Liver (tissue), 3 donors: ENCODE data around the gene CMTM7.

Experiments
- CTCF ChIP-seq: fragments of 150-350 bp; IDR thresholded peaks from 2 replicates; pipeline ENCODE4 v1.5.1; 2017; ENCODE audit warnings: improper control_type of control experiment, low read depth, low read length; ENCODE audit not compliant: missing input control
- EGR1 ChIP-seq, 2 donors: IDR thresholded peaks; 2 replicates each; pipeline ENCODE4 v1.6.1; 2016 to 2018; ENCODE audit warnings: antibody characterized with exemption in 2 of 2, low read depth in 2 of 2
- FOXA1 ChIP-seq: IDR thresholded peaks from 2 replicates; pipeline ENCODE4 v1.6.1; 2016; ENCODE audit warnings: antibody characterized with exemption
- GABPA ChIP-seq, 2 donors: IDR thresholded peaks in 1 of 2; conservative IDR thresholded peaks in 1 of 2; 2 replicates each; pipeline ENCODE4 v1.6.1; 2016; ENCODE audit warnings: antibody characterized with exemption in 2 of 2, mild to moderate bottlenecking in 1 of 2, moderate library complexity in 1 of 2
- JUND ChIP-seq, 2 donors: IDR thresholded peaks; 2 replicates each; pipeline ENCODE4 v1.6.1; 2016; ENCODE audit warnings: antibody characterized with exemption in 2 of 2
- MAX ChIP-seq: IDR thresholded peaks from 2 replicates; pipeline ENCODE4 v1.6.1; 2016; ENCODE audit warnings: antibody characterized with exemption
- RAD21 ChIP-seq, 2 donors: IDR thresholded peaks; 2 replicates each; pipeline ENCODE4 v1.6.1; 2016; ENCODE audit warnings: antibody characterized with exemption in 2 of 2, mild to moderate bottlenecking in 2 of 2
- REST ChIP-seq: IDR thresholded peaks from 2 replicates; pipeline ENCODE4 v1.6.1; 2016; ENCODE audit warnings: antibody characterized with exemption, mild to moderate bottlenecking
- RXRA ChIP-seq, 2 donors: IDR thresholded peaks; 2 replicates each; pipeline ENCODE4 v1.6.1; 2017 to 2018; ENCODE audit warnings: antibody characterized with exemption in 2 of 2, mild to moderate bottlenecking in 1 of 2
- SP1 ChIP-seq: IDR thresholded peaks from 2 replicates; pipeline ENCODE4 v1.6.1; 2018; ENCODE audit warnings: antibody characterized with exemption, mild to moderate bottlenecking
- TAF1 ChIP-seq: conservative IDR thresholded peaks from 2 replicates; pipeline ENCODE4 v1.6.1; 2016; ENCODE audit warnings: antibody characterized with exemption, mild to moderate bottlenecking
- YY1 ChIP-seq: IDR thresholded peaks from 2 replicates; pipeline ENCODE4 v1.6.1; 2016; ENCODE audit warnings: antibody characterized with exemption, mild to moderate bottlenecking
- ZBTB33 ChIP-seq: IDR thresholded peaks from 2 replicates; pipeline ENCODE4 v1.6.1; 2016; ENCODE audit warnings: antibody characterized with exemption
- donor health status: healthy.
- donor health status: healthy.

- TF ChIP-seq CTCF (no peak), SP1 (no peak), REST (no peak), TAF1 (no peak), YY1 (no peak), GABPA (IDR thresholded peaks at IDR 0.05 in 1 of 2, conservative IDR thresholded peaks at IDR 0.05 in 1 of 2) (no peak), RAD21 (IDR thresholded peaks at IDR 0.05) (no peak), MAX (no peak), RXRA (IDR thresholded peaks at IDR 0.05) (no peak), EGR1 (IDR thresholded peaks at IDR 0.05; ENCODE audit: low read depth in 2 of 2) (no peak), FOXA1 (no peak), ZBTB33 (no peak), JUND (IDR thresholded peaks at IDR 0.05) (no peak)
Observed at GRCh38 chr3:32404714-32405113, 13.1 kb downstream of the CMTM7 start.
